NCI-H2196 (cell line): ENCODE measurements around the gene TUBA1A.
"Not testable (repeated sequence)": the region's sequence is repeated elsewhere in the genome, so short reads cannot be mapped to it uniquely, and the experiment has no call there.

Experiments used
- DNase-seq: peaks from one replicate; lab custom pipeline; 2025; ENCODE audit not compliant: unreplicated experiment; lab: John Stamatoyannopoulos, UW

TUBA1A gene

GRCh38 chr12:49188916-49189367 lies at the start of gene TUBA1A:
TUBA1A (minus strand) TSS chr12:49189080; CDS start chr12:49188979, 101 bp downstream.
- peak; percentile 98 for DNase-seq

- no peak for DNase-seq
These were observed 47.5 kb upstream of the TUBA1A start for GRCh38 chr12:49236423-49236822.

GRCh38 chr12:49233842-49234526 lies 45.1 kb upstream of the TUBA1A start:
- DNase-seq, result no peak

- DNase-seq, result peak; percentile 51
These were observed 44.3 kb upstream of the TUBA1A start for GRCh38 chr12:49232940-49233841.

- peak; percentile 52 for DNase-seq
These were observed 43.2 kb upstream of the TUBA1A start for GRCh38 chr12:49231878-49232655.

GRCh38 chr12:49230805-49231194 lies 41.9 kb upstream of the TUBA1A start:
- DNase-seq, result no peak

GRCh38 chr12:49230176-49230804 lies 41.4 kb upstream of the TUBA1A start:
- DNase-seq, result peak; percentile 34

GRCh38 chr12:49228653-49229052 lies 39.8 kb upstream of the TUBA1A start:
- DNase-seq, result no peak

GRCh38 chr12:49227713-49228112 lies 38.8 kb upstream of the TUBA1A start:
- DNase-seq, result no peak

- peak; percentile 27 for DNase-seq
These were observed 36.8 kb upstream of the TUBA1A start for GRCh38 chr12:49225576-49226166.

- DNase-seq, result no peak
These were observed 34.9 kb upstream of the TUBA1A start for GRCh38 chr12:49223590-49224369.

- no peak for DNase-seq
These were observed 34.2 kb upstream of the TUBA1A start for GRCh38 chr12:49223122-49223521.

GRCh38 chr12:49220972-49221371 lies 32.1 kb upstream of the TUBA1A start:
- no peak for DNase-seq

GRCh38 chr12:49219417-49220026 lies 30.6 kb upstream of the TUBA1A start:
- no peak for DNase-seq

GRCh38 chr12:49212572-49212971 lies 23.7 kb upstream of the TUBA1A start:
- DNase-seq, result no peak

GRCh38 chr12:49210703-49211102 lies 21.8 kb upstream of the TUBA1A start:
- not testable (repeated sequence) for DNase-seq

GRCh38 chr12:49208676-49209075 lies 19.8 kb upstream of the TUBA1A start:
- no peak for DNase-seq

- DNase-seq, result no peak
These were observed 19.3 kb upstream of the TUBA1A start for GRCh38 chr12:49208146-49208545.

- DNase-seq, result no peak
These were observed 17.5 kb upstream of the TUBA1A start for GRCh38 chr12:49206389-49206788.
